HepG2 (cell line): Measurements from ENCODE around the gene BTN1A1. TPM values are rescaled to one million over a fixed set of nuclear protein-coding genes. Genes with fewer than 3 reads are reported as not detected.
A peak's percentile ranks its signal among the peaks of the same experiment; 100 is the strongest.

Source experiments
- ATAC-seq: fragments of 200-7000 bp; cut with Tn5 transposase; 3 replicates; pipeline ENCODE4 v1.9.1; 2020; ENCODE audit warnings: mild to moderate bottlenecking, moderate library complexity
- BruUV-seq: library from RNA; stranded (reverse); fragments of 400-500 nt; replicated peaks from 2 replicates; lab custom pipeline; 2021; lab: Mats Ljungman, UMichigan
- CTCF ChIA-PET: fragments of 300-600 bp; formaldehyde crosslinking; extraction: SDS; loops from one replicate; lab custom pipeline; 2021; ENCODE audit warnings: low total read pairs, inconsistent platforms, low intra/inter-chr PET ratio; lab: Yijun Ruan, JAX
- POLR2A ChIA-PET: fragments of 350-600 bp; sonication (Branson Sonifier 250); formaldehyde crosslinking; loops from one replicate; lab custom pipeline; 2020; ENCODE audit warnings: antibody characterized with exemption, inconsistent platforms; lab: Yijun Ruan, JAX
- DNase-seq: peaks from one replicate; pipeline ENCODE4 v3.0.0-alpha.2; 2015; ENCODE audit warnings: low spot score
- FAIRE-seq: peaks from 3 replicates; lab custom pipeline; 2011; peaks lifted over from hg19 to GRCh38; lab: Jason Lieb, UNC
- H2AFZ ChIP-seq: one replicate; pipeline ENCODE4 v1.6.1; 2011; ENCODE audit warnings: low read length, inconsistent platforms
- H3K27ac ChIP-seq: fragments of 300-600 bp; 3 replicates; pipeline ENCODE4 v1.8.0; 2011; ENCODE audit warnings: mixed run types, mild to moderate bottlenecking, mixed read lengths, low read length, inconsistent platforms; ENCODE audit not compliant: insufficient read depth; ENCODE audit errors: extremely low read length
- H3K27me3 ChIP-seq, 2 experiments: fragments of 200-600 bp in 1 of 2; 2 replicates in 1 of 2; 3 replicates in 1 of 2; pipeline versions ENCODE4 v1.6.0 to v1.8.0; 2011; ENCODE audit warnings: low read length in 2 of 2, mild to moderate bottlenecking in 2 of 2, moderate library complexity in 2 of 2, inconsistent platforms in 1 of 2; ENCODE audit not compliant: insufficient read depth in 2 of 2, control insufficient read depth in 1 of 2
- H3K36me3 ChIP-seq, 2 experiments: fragments of 200-600 bp in 1 of 2; replicated peaks in 1 of 2; 2 replicates in 1 of 2; 3 replicates in 1 of 2; pipeline versions ENCODE4 v1.5.1 to v1.8.0; 2011; ENCODE audit warnings: low read length in 2 of 2, inconsistent platforms in 1 of 2; ENCODE audit not compliant: insufficient read depth in 2 of 2, control insufficient read depth in 1 of 2
- H3K4me1 ChIP-seq: 2 replicates; pipeline ENCODE4 v1.5.1; 2012; ENCODE audit warnings: low read length, inconsistent platforms; ENCODE audit not compliant: insufficient read depth
- H3K4me2 ChIP-seq: 2 replicates; pipeline ENCODE4 v1.6.0; 2011; ENCODE audit warnings: low read depth, low read length, inconsistent platforms
- H3K4me3 ChIP-seq, 3 experiments: fragments of 200-600 bp in 1 of 3; sonication (generic), shearing (Covaris generic) in 1 of 3; replicated peaks in 1 of 3; 2 replicates each; pipeline ENCODE4 v1.5.1; 2011 to 2016; ENCODE audit warnings: low read length in 3 of 3, inconsistent platforms in 2 of 3, low read depth in 2 of 3, mild to moderate bottlenecking in 2 of 3, control low read depth in 1 of 3, mixed read lengths in 1 of 3; ENCODE audit not compliant: insufficient read depth in 1 of 3
- H3K79me2 ChIP-seq: one replicate; pipeline ENCODE4 v1.6.1; 2011; ENCODE audit warnings: low read length, inconsistent platforms; ENCODE audit not compliant: insufficient read depth
- H3K9ac ChIP-seq: 2 replicates; pipeline ENCODE4 v1.6.0; 2011; ENCODE audit warnings: mild to moderate bottlenecking, low read depth, low read length, inconsistent platforms; ENCODE audit not compliant: insufficient read depth
- H3K9me3 ChIP-seq: 2 replicates; pipeline ENCODE4 v1.5.1; 2012; ENCODE audit warnings: mild to moderate bottlenecking, low read length
- H4K20me1 ChIP-seq: 2 replicates; pipeline ENCODE4 v1.6.0; 2011; ENCODE audit warnings: inconsistent platforms, mild to moderate bottlenecking, low read length, moderate library complexity; ENCODE audit not compliant: insufficient read depth
- CEBPB ChIP-seq: IDR thresholded peaks from 2 replicates; pipeline ENCODE4 v1.6.1; 2011; ENCODE audit warnings: low read depth, low read length, improper control_type of control experiment, borderline replicate concordance
- RERE ChIP-seq: IDR thresholded peaks from 2 replicates; pipeline ENCODE4 v1.6.1; 2016; ENCODE audit warnings: low read depth, missing genetic modification reagents, missing compliant biosample characterization
- SOX13 ChIP-seq, 3 experiments: fragments of 450-650 bp in 1 of 3; sonication (generic) in 1 of 3; formaldehyde crosslinking in 1 of 3; IDR thresholded peaks in 2 of 3; conservative IDR thresholded peaks in 1 of 3; 2 replicates each; pipeline versions ENCODE4 v1.5.0 to v1.6.1; 2016 to 2020; ENCODE audit warnings: antibody characterized with exemption in 1 of 3, mild to moderate bottlenecking in 1 of 3, missing compliant biosample characterization in 1 of 3, missing genetic modification reagents in 1 of 3, moderate library complexity in 1 of 3
- ZKSCAN1 ChIP-seq: fragments of 150-350 bp; IDR thresholded peaks from 2 replicates; pipeline ENCODE4 v1.6.1; 2014; ENCODE audit warnings: low read length
- ZNF609 ChIP-seq: sonication (generic); formaldehyde crosslinking; IDR thresholded peaks from 2 replicates; pipeline ENCODE4 v1.4.0; 2020; ENCODE audit warnings: mild to moderate bottlenecking, missing genetic modification reagents, borderline replicate concordance
- in situ Hi-C: cut with HindIII; loops from 2 replicates; pipeline ENCODE4 v1.10.0; 2017; ENCODE audit warnings: low pct_unique_long_range_greater_than_20kb; ENCODE audit not compliant: extremely low pct_ligation_motif_present
- intact Hi-C: fragments of 100-400 bp; cut with micrococcal nuclease; formaldehyde crosslinking; loops from one replicate; pipeline ENCODE4 v1.10.0; 2022; ENCODE audit not compliant: unreplicated experiment
- polyA plus RNA-seq, 8 experiments: library from polyadenylated mRNA; depleted of rRNA in 3 of 8; stranded (reverse) in 7 of 8; unstranded in 1 of 8; fragments of >200 nt; fragmentation: Illumina TruSeq in 4 of 8; extraction: Trizol in 4 of 8; gene quantifications; 2 replicates each; pipeline versions ENCODE4 v1.2.1 to v1.2.3, GENCODE V29; 2011 to 2016; ENCODE audit warnings: low read depth in 4 of 8, missing spikeins in 1 of 8, mixed read lengths in 1 of 8; ENCODE audit not compliant: insufficient read depth in 1 of 8
- total RNA-seq, 5 experiments: library from RNA; depleted of rRNA; stranded (reverse); fragments of >200 nt; fragmentation: Illumina TruSeq; extraction: Trizol; gene quantifications; 2 replicates each; pipeline ENCODE4 v1.2.3, GENCODE V29; 2016; ENCODE audit warnings: low read depth in 1 of 5
- TF ChIP-seq, protein P1 (sequence below): sonication (generic); formaldehyde crosslinking; IDR thresholded peaks from 2 replicates; pipeline ENCODE4 v1.4.0; 2020; ENCODE audit warnings: missing genetic modification reagents
- TF ChIP-seq, protein P2 (sequence below): sonication (generic); formaldehyde crosslinking; IDR thresholded peaks from 2 replicates; pipeline ENCODE4 v1.8.0; 2022; ENCODE audit warnings: missing genetic modification reagents, mild to moderate bottlenecking, moderate library complexity, borderline replicate concordance

BTN1A1 gene
- total and polyA plus RNA-seq, 2 of the 13 experiments (the other 11 are each of a cell fraction or from before 2014, with no cell fraction given): 0.04 TPM; not detected in 1

DNA sequence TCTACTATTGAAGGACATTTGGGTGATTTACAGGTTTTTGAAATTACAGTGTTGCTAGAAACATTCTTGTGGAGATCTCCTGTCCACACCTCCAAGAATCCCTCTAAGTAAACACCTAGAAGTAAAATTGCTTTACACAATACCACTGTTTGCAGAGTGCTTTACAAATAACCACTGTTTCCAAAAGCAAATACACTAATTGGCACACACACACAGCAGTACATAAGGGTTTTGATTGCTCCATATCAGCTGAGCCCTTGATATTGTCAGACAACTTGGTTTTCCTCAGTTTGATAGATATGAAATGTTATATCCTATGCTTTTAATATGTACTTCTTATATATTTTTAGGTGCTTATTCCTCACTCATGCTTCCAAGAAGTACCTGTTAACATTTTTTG lies 44.4 kb downstream of the BTN1A1 start:
- peaks cover 3 to 23% of the 10 kb centered on the region in 2 experiments; a peak in 4 of 5 replicates for H3K36me3 ChIP-seq
- H3K27ac ChIP-seq: no peak overlapping the region
- H3K79me2 ChIP-seq: peaks cover 10% of the 10 kb centered on the region
- no peak overlapping the region for H3K4me3 ChIP-seq
- H3K27me3 ChIP-seq: no peaks in the 10 kb centered on the region
- no TSS peak for BruUV-seq
- H3K9me3 ChIP-seq: no peaks in the 10 kb centered on the region
- in situ Hi-C loops (no loop called here), intact Hi-C loops (no loop called here)
- H4K20me1 ChIP-seq: no peaks in the 10 kb centered on the region
- CTCF ChIA-PET: no interaction called here
- ATAC-seq (peak; percentile 65), FAIRE-seq (no peak), DNase-seq (peak; percentile 55)
- no peak overlapping the region for H2AFZ ChIP-seq
- no peak overlapping the region for H3K9ac ChIP-seq
- H3K4me1 ChIP-seq: peaks cover 21% of the 10 kb centered on the region
- H3K4me2 ChIP-seq: no peak overlapping the region
- POLR2A ChIA-PET: no interaction called here
- TF ChIP-seq SOX13 (IDR thresholded peaks at IDR 0.05) (no peak), SOX13 (CRISPR knock-in tag; conservative IDR thresholded peaks at IDR 0.05 in 1 of 2, IDR thresholded peaks at IDR 0.05 in 1 of 2) (peak in 1 of 2 experiments; percentile 75; a peak in 2 of 4 replicates), CEBPB (peak; percentile 76), ZKSCAN1 (no peak), RERE (peak; percentile 63), ZNF609 (CRISPR knock-in tag) (peak; percentile 70)
- TF ChIP-seq, protein P1, sequence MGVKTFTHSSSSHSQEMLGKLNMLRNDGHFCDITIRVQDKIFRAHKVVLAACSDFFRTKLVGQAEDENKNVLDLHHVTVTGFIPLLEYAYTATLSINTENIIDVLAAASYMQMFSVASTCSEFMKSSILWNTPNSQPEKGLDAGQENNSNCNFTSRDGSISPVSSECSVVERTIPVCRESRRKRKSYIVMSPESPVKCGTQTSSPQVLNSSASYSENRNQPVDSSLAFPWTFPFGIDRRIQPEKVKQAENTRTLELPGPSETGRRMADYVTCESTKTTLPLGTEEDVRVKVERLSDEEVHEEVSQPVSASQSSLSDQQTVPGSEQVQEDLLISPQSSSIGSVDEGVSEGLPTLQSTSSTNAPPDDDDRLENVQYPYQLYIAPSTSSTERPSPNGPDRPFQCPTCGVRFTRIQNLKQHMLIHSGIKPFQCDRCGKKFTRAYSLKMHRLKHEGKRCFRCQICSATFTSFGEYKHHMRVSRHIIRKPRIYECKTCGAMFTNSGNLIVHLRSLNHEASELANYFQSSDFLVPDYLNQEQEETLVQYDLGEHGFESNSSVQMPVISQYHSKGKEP (CRISPR knock-in tag): no peak
- TF ChIP-seq, protein P2, sequence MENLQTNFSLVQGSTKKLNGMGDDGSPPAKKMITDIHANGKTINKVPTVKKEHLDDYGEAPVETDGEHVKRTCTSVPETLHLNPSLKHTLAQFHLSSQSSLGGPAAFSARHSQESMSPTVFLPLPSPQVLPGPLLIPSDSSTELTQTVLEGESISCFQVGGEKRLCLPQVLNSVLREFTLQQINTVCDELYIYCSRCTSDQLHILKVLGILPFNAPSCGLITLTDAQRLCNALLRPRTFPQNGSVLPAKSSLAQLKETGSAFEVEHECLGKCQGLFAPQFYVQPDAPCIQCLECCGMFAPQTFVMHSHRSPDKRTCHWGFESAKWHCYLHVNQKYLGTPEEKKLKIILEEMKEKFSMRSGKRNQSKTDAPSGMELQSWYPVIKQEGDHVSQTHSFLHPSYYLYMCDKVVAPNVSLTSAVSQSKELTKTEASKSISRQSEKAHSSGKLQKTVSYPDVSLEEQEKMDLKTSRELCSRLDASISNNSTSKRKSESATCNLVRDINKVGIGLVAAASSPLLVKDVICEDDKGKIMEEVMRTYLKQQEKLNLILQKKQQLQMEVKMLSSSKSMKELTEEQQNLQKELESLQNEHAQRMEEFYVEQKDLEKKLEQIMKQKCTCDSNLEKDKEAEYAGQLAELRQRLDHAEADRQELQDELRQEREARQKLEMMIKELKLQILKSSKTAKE (CRISPR knock-in tag): no peak
